DOHH2 (cell line): ENCODE results near the gene RHEX.
A peak's percentile ranks its signal among the peaks of the same experiment; 100 is the strongest.

ENCODE experiments used
- CTCF ChIP-seq: fragments of 200-600 bp; sonication (generic); IDR thresholded peaks from one replicate; pipeline ENCODE4 v1.5.1; 2014; ENCODE audit warnings: antibody characterized with exemption, mild to moderate bottlenecking, low read depth, low read length; ENCODE audit not compliant: poor library complexity, severe bottlenecking
- EZH2phosphoT487 ChIP-seq: fragments of 200-600 bp; sonication (generic); IDR thresholded peaks from 2 replicates; pipeline ENCODE4 v1.6.1; 2017; ENCODE audit warnings: borderline replicate concordance, mild to moderate bottlenecking, antibody characterized with exemption, low read length, moderate library complexity, mixed read lengths

GRCh38 chr1:206030714-206031113 is 22.3 kb upstream of the RHEX start:
- TF ChIP-seq CTCF = peak; percentile 98
- no peak for TF ChIP-seq EZH2phosphoT487
